Measurements from ENCODE around the gene TMEM115. TPM values are rescaled to one million over a fixed set of nuclear protein-coding genes. Genes with fewer than 3 reads are reported as not detected.

TMEM115 gene
- total and polyA plus RNA-seq, 4 donors, result 29.0 to 44.8 (median 35.9) TPM

DNA sequence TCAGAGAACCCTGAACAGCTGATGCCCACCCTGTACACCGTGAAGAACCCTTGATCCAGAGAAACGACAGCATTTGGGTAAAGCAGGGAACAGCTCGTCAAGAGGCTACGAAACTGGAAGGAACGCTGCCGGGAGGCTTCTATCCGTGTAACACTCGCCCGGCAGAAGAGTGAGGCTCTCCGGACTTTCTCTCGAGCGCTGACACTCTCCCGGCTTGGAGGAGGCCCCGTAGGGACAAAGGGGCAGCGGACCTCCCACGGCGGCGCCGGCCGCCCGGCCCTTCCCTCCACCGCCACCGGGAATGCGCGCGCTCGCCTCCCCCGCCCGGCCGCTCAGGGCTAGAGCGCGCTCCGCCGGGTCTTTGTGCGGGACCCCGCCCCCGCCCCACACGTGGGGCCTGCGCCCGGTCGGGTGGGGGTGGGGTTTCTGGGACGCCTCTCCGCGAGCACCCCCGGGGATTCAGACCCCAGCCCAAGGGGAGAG, 38.4 kb downstream of the TMEM115 start:
- Histone ChIP-seq H3K4me1 (ENCODE audit: control insufficient read depth in 5 of 5, insufficient read depth in 5 of 5, low read length in 5 of 5) (peaks cover 0 to 52% (median 13%) of the 10 kb centered on the region in 5 donors), H3K27ac (ENCODE audit: low read depth in 1 of 2, low read length in 1 of 2) (peak overlapping the region; percentile 89 to 94), H3K36me3 (ENCODE audit: control insufficient read depth in 4 of 4, insufficient read depth in 4 of 4, low read length in 4 of 4) (peaks cover 0 to 26% (median 16%) of the 10 kb centered on the region in 4 donors), H3K9me3 (ENCODE audit: control insufficient read depth in 4 of 4, insufficient read depth in 3 of 4, low read length in 3 of 4) (no peaks in the 10 kb centered on the region), H3K27me3 (ENCODE audit: control insufficient read depth in 3 of 3, insufficient read depth in 3 of 3, low read length in 2 of 3) (no peaks in the 10 kb centered on the region), H3K4me3 (peak overlapping the region; percentile 89), H3K9ac (ENCODE audit: insufficient read depth in 1 of 2, low read length in 2 of 2) (peak overlapping the region; percentile 59 to 90)
- peak; percentile 88 to 92 (median 89) for DNase-seq
- peak; percentile 58 for ATAC-seq (ENCODE audit: insufficient read depth, low FRiP score)
- WGBS, 2 donors, result 0 to 1% methylated on average over 33 to 45 of the region's 45 CpGs
- TF ChIP-seq, protein P1, sequence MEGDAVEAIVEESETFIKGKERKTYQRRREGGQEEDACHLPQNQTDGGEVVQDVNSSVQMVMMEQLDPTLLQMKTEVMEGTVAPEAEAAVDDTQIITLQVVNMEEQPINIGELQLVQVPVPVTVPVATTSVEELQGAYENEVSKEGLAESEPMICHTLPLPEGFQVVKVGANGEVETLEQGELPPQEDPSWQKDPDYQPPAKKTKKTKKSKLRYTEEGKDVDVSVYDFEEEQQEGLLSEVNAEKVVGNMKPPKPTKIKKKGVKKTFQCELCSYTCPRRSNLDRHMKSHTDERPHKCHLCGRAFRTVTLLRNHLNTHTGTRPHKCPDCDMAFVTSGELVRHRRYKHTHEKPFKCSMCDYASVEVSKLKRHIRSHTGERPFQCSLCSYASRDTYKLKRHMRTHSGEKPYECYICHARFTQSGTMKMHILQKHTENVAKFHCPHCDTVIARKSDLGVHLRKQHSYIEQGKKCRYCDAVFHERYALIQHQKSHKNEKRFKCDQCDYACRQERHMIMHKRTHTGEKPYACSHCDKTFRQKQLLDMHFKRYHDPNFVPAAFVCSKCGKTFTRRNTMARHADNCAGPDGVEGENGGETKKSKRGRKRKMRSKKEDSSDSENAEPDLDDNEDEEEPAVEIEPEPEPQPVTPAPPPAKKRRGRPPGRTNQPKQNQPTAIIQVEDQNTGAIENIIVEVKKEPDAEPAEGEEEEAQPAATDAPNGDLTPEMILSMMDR (IDR thresholded peaks at IDR 0.05; ENCODE audit: control extremely low read depth, extremely low read depth), result no peak

DNA sequence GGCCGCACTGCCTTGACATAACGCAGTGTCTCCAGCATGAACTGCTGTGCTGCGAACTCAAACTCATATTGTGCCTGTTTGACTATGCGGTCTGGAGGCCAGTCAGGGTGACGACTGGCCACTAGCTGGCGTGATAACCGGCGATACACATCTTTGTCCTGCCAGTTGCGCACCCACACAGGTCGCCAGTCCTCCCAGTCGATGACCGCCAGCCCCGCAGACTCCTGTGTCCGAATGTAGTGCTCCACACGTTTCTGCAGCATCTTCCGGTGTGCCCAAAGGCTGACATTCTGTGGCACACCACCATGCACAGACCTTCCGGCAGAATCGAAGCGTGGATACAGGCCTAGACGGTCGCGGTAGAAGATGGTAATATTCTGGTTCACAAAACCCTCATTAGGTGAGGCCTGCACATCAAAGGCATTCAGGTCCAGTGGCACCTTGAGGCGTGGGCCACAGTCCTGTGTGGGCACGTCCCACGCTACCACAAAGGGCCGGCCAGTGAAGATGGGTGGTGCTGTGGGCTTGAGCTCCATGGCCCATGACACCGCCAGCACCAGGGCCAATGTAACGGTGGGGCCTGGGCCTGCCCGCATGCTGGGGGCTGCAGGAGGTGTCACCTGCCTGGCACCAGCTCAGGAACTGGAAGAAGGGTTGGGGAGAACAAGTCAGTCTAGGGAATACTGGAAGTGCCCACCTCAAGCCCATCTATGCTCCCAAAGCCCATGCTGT, 39.3 kb downstream of the TMEM115 start:
- ATAC-seq (ENCODE audit: insufficient read depth, low FRiP score) (no peak), DNase-seq (no peak)
- Histone ChIP-seq H3K27me3 (ENCODE audit: control insufficient read depth in 3 of 3, insufficient read depth in 3 of 3, low read length in 2 of 3) (no peaks in the 10 kb centered on the region), H3K4me3 (peak overlapping the region; percentile 89), H3K9me3 (ENCODE audit: control insufficient read depth in 4 of 4, insufficient read depth in 3 of 4, low read length in 3 of 4) (no peaks in the 10 kb centered on the region), H3K9ac (ENCODE audit: insufficient read depth in 1 of 2, low read length in 2 of 2) (peak overlapping the region; percentile 59 to 90), H3K27ac (ENCODE audit: low read depth in 1 of 2, low read length in 1 of 2) (peak overlapping the region in 1 of 2 donors; percentile 94), H3K36me3 (ENCODE audit: control insufficient read depth in 4 of 4, insufficient read depth in 4 of 4, low read length in 4 of 4) (peaks cover 0 to 21% (median 16%) of the 10 kb centered on the region in 4 donors), H3K4me1 (ENCODE audit: control insufficient read depth in 5 of 5, insufficient read depth in 5 of 5, low read length in 5 of 5) (peaks cover 0 to 52% (median 13%) of the 10 kb centered on the region in 5 donors)
- WGBS, 2 donors, result 64 to 84% methylated on average over 29 of the region's 29 CpGs
- TF ChIP-seq, protein P1 (IDR thresholded peaks at IDR 0.05; ENCODE audit: control extremely low read depth, extremely low read depth), result no peak

DNA sequence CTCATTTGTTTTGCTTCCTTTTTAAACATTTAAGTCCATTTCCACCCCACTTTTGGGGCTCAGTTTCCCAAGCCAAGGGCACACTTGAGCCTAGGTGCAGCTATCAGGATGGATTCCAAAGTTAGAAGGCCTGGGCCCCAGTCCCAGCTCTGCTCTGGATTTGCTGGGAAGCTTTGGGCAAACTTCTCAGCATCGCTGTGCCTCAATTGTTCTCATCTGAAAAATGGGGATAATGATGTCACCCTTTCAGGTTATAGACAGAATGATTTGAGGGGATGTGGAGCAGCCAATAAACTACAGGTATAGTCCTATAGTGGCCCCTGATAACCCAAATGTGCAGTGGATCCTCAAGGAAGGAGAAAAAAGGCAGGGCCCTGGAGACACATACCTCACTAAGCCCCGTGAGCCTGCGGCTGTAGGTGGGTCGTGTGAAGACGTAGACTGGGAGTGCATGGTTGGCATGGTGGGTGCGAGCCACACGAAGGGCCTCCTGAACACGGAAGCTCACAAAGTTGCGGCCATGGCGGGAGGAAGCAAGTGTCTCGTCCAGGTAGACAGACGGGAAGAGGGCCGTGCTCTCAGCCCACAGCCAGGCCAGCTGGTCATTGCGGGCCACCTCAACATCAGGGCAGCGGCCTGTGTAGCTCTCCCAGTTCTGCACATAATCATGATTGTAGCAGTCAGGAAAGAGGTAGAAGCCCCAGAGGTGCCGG, 40.0 kb downstream of the TMEM115 start:
- no peaks in the 10 kb centered on the region for H3K9me3 ChIP-seq (ENCODE audit: control insufficient read depth in 4 of 4, insufficient read depth in 3 of 4, low read length in 3 of 4)
- no peaks in the 10 kb centered on the region for H3K27me3 ChIP-seq (ENCODE audit: control insufficient read depth in 3 of 3, insufficient read depth in 3 of 3, low read length in 2 of 3)
- 71 to 92% methylated on average over 16 of the region's 16 CpGs for WGBS, 2 donors
- H3K4me3 ChIP-seq, result peak overlapping the region; percentile 89
- H3K4me1 ChIP-seq (ENCODE audit: control insufficient read depth in 5 of 5, insufficient read depth in 5 of 5, low read length in 5 of 5), result peaks cover 0 to 52% (median 13%) of the 10 kb centered on the region in 5 donors
- H3K9ac ChIP-seq (ENCODE audit: insufficient read depth in 1 of 2, low read length in 2 of 2), result peak overlapping the region in 1 of 2 donors; percentile 34
- H3K36me3 ChIP-seq (ENCODE audit: control insufficient read depth in 4 of 4, insufficient read depth in 4 of 4, low read length in 4 of 4), result peaks cover 0 to 21% (median 16%) of the 10 kb centered on the region in 4 donors
- H3K27ac ChIP-seq (ENCODE audit: low read depth in 1 of 2, low read length in 1 of 2), result peak overlapping the region in 1 of 2 donors; percentile 77
- ATAC-seq (ENCODE audit: insufficient read depth, low FRiP score) (no peak), DNase-seq (no peak)
- TF ChIP-seq, protein P1 (IDR thresholded peaks at IDR 0.05; ENCODE audit: control extremely low read depth, extremely low read depth), result no peak
